GM12873 (cell line): ENCODE measurements around the gene CEP192.

ENCODE experiments used
- TF ChIP-seq, protein P1 (sequence below): IDR thresholded peaks from 2 replicates; pipeline ENCODE4 v1.5.1; 2012; ENCODE audit warnings: low read depth, mild to moderate bottlenecking, moderate library complexity, low read length, control low read depth; ENCODE audit not compliant: insufficient read depth; ENCODE audit errors: missing control alignments

CEP192 gene

GRCh38 chr18:12990967-12991820 is at the start of gene CEP192:
Gene CEP192 (plus strand): TSS chr18:12991362. CDS start chr18:12999425, 8,063 bp downstream.
- TF ChIP-seq, protein P1, sequence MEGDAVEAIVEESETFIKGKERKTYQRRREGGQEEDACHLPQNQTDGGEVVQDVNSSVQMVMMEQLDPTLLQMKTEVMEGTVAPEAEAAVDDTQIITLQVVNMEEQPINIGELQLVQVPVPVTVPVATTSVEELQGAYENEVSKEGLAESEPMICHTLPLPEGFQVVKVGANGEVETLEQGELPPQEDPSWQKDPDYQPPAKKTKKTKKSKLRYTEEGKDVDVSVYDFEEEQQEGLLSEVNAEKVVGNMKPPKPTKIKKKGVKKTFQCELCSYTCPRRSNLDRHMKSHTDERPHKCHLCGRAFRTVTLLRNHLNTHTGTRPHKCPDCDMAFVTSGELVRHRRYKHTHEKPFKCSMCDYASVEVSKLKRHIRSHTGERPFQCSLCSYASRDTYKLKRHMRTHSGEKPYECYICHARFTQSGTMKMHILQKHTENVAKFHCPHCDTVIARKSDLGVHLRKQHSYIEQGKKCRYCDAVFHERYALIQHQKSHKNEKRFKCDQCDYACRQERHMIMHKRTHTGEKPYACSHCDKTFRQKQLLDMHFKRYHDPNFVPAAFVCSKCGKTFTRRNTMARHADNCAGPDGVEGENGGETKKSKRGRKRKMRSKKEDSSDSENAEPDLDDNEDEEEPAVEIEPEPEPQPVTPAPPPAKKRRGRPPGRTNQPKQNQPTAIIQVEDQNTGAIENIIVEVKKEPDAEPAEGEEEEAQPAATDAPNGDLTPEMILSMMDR = no peak

DNA sequence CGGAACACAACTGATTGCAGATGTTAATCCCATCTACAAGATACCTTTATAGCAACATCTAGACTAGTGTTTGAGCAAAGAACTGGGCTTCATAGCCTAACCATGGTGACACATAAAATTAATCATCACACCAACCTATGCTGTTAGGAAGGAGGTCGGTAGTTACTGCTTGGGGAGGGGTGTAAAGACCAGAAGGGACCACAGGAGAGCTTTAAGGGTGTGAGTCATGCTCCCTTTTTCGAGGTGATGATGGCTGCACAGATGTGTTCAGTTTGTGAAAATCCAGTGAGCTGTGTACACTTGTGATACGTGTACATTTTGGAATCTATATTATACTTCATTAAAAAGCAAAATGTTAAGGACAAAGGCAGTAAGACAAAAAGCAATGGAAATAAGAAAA is 47.9 kb upstream of the CEP192 start:
- TF ChIP-seq, protein P1 = no peak

DNA sequence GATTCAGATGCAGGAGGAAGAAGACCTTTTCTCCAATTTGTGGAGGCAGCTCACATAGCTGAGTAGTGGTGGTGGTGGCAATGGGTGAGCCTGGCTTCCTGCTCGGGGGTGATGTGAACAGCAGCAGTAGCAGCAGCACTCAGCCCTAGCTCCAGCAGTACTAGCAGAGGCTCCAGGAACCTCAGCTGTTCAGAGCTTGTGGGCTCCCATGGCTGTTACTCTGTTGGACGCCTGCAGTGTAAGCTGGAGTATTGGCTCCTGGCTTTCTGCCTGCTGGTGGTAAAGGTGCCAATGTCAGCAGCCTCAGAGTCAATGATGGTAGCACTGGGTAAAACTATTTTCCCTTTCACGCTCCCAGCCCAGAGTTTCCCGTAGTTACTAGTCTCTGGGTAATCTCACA is 46.5 kb upstream of the CEP192 start:
- TF ChIP-seq, protein P1 = no peak

DNA sequence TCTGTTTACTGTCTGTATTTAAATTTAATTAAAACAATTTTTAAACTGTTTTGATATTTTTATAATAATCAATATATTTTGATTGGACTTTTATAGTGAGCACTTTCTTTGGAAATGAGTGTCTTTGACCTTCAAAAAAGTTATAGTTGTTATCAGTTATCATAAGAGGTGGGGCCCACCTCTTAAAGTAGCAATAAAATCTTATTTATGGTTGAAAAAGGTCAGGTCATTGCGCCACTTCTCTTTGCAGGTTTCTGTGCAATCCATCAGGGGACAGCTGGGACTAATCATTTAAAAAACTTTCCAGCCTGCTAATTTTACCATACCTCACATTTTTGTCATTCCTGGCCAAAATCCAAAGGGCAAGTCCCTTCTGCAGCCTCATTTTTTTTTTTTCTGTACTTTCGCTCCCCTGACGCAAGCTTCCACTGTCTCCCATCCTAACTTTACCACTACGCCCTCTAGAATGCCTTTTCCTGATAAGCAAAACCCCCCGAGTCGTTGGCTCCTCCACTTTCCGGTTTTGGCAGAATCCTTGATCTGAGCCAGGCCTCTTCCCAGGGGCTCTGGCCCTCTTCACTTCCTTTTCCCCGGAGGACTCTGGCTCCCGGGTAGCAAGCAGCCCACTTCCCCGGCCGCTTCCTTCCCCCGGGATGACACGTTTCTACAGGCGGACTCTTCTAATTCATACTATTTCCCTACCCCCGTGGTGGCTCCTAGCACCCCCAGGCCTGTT is 44.4 kb upstream of the CEP192 start:
- TF ChIP-seq, protein P1 = no peak

- TF ChIP-seq, protein P1 = no peak
Measured at GRCh38 chr18:12947285-12948049, 43.7 kb upstream of the CEP192 start, which contains the start of gene SEH1L. Gene SEH1L (plus strand): TSS chr18:12948011. CDS start chr18:12948122, 111 bp downstream.

DNA sequence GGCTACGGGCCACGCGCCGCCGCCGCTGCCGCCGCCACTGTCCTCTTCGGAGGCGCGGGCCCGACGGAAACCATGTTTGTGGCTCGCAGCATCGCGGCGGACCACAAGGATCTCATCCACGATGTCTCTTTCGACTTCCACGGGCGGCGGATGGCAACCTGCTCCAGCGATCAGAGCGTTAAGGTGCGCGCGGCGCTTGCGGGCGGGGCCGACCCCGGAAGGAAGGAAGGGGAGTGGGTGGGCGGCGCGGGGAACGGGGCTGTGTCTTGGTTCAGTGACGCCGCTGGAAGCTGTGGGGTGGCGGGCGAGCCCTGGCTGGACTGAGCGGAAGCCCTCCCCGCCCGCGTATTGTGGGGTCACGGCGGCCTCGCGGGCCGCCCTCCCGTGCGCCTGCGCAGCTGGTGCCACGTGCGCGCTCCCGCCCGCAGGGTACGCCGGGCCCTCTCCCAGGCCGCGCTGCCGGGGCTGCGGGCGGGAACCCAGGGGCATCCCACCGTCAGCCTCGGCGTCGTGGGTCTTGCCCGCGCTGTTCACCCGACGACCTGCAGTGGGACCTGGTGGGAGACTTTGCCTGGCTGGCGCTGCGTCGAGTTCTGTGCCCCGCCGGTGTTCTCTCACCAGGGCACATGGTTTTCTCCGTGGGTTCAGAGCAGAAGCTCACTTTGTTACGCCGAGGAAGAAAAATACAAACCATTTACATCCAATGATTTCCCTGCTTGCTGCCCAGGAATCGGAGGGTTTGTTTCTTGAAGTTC is 42.9 kb upstream of the CEP192 start:
- TF ChIP-seq, protein P1 = no peak

DNA sequence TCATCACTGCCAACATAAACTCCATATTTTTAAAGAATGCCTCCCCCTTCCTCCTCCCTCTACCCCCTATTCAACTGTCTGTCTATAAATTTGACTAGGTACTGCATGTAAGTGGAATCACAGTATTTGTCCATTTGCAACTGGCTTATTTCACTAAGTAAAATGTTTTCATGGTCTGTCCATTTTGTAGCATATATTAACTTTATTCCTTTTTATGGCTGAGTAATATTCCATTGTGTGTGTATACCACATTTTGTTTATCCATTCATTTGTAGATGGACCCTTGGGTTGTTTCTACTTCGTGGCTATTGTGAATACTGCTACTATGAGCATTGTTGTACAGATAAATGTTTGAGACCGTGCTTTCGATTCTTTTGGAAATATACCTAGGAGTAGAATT is 32.7 kb upstream of the CEP192 start:
- TF ChIP-seq, protein P1 = no peak
